Peyer's patch (tissue), 4 donors: Measurements from ENCODE around the gene APPL2. TPM values are rescaled to one million over a fixed set of nuclear protein-coding genes. Genes with fewer than 3 reads are reported as not detected.

Source experiments
- DNase-seq, 3 donors: peaks; one replicate each; pipeline ENCODE4 v3.0.0-alpha.2; 2017 to 2019
- H3K27ac ChIP-seq, 4 donors: fragments of 200-600 bp; sonication (generic); one replicate each; pipeline ENCODE4 v1.5.1; 2016 to 2019
- H3K27me3 ChIP-seq, 2 donors: fragments of 200-600 bp; sonication (generic); one replicate each; pipeline ENCODE4 v1.5.1; 2019
- H3K36me3 ChIP-seq, 3 donors: fragments of 200-600 bp; sonication (generic); one replicate each; pipeline ENCODE4 v1.5.1; 2016 to 2019
- H3K4me1 ChIP-seq, 4 donors: fragments of 200-600 bp; sonication (generic); one replicate each; pipeline ENCODE4 v1.5.1; 2016 to 2019
- H3K4me3 ChIP-seq, 4 donors: fragments of 200-600 bp; sonication (generic); 1 replicate in 3 of 4; 2 replicates in 1 of 4; pipeline ENCODE4 v1.5.1; 2016 to 2019; ENCODE audit warnings: mild to moderate bottlenecking in 1 of 4
- H3K9me3 ChIP-seq, 4 donors: fragments of 200-600 bp; sonication (generic); one replicate each; pipeline ENCODE4 v1.5.1; 2016 to 2019; ENCODE audit warnings: mild to moderate bottlenecking in 1 of 4
- CTCF ChIP-seq, 6 experiments: fragments of 450-650 bp in 4 of 6; fragments of 200-600 bp in 2 of 6; sonication (generic) in 1 of 6; IDR thresholded peaks; one replicate each; pipeline ENCODE4 v1.5.1; 2017 to 2019; ENCODE audit warnings: antibody characterized with exemption in 6 of 6, mild to moderate bottlenecking in 3 of 6, moderate library complexity in 1 of 6
- POLR2A ChIP-seq, 2 donors: fragments of 450-650 bp; IDR thresholded peaks; one replicate each; pipeline ENCODE4 v1.5.1; 2017; ENCODE audit warnings: antibody characterized with exemption in 2 of 2, mild to moderate bottlenecking in 2 of 2, moderate library complexity in 2 of 2
- total RNA-seq, 4 donors: library from RNA; depleted of rRNA; stranded (reverse); fragments of >200 nt; gene quantifications; one replicate each; pipeline ENCODE4 v1.1.0, GENCODE V29; 2016

Gene APPL2
- total RNA-seq, 4 donors from 2014 or later = 169 to 203 (median 185) TPM

DNA sequence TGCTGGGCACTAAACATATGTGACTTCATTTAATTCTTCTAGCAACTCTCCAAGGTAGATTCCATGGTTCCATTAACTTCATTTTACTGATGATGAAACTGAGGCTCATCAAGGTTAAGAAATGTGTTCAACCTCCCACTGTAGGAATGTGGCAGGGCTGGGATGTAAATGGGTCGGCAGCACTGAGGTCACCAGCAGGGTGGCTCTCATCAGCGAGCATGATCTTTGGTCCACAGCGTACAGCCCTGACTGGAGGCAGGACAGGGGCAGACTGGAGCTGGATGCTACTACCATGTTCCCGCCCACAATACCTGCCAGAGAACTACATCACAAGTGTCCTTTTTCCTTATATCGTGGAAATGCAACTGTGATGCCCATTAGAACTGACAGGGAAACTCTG lies 4.6 kb downstream of the APPL2 start:
- Histone ChIP-seq H3K27ac (peak overlapping the region in 1 of 4 donors; percentile 41), H3K4me1 (peaks cover 0 to 72% (median 5%) of the 10 kb centered on the region in 4 donors), H3K36me3 (peaks cover 0 to 32% (median 0%) of the 10 kb centered on the region in 3 donors), H3K4me3 (no peak overlapping the region), H3K9me3 (no peaks in the 10 kb centered on the region), H3K27me3 (no peaks in the 10 kb centered on the region)
- TF ChIP-seq POLR2A (IDR thresholded peaks at IDR 0.05) (peak in 1 of 2 donors; percentile 17), CTCF (IDR thresholded peaks at IDR 0.05) (peak in 3 of 6 experiments; percentile 24 to 43 (median 30))
- peak in 1 of 3 donors; percentile 78 for DNase-seq

DNA sequence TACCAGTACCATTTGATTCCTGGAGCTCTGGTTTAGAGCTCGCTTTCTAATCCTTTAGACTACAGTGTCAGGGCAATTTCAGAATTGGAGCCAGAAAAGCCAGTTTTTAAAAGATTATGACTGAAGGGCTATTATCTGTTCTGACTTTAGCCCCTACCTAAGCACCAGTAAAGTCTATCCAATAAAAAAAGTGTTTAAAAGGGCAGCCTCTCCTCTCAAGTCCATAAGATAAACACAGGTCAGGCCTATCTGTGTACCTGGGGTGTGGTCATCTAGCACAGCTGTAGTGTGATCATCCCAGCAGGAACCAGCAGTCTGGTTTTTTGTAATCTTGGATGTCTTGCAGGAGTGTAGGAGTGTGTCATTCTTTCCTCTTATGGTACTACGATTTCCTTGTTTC lies 6.6 kb downstream of the APPL2 start:
- Histone ChIP-seq H3K36me3 (peaks cover 0 to 36% (median 0%) of the 10 kb centered on the region in 3 donors), H3K27ac (peak overlapping the region in 3 of 4 donors; percentile 25 to 72 (median 62)), H3K27me3 (no peaks in the 10 kb centered on the region), H3K4me3 (no peak overlapping the region), H3K9me3 (no peaks in the 10 kb centered on the region), H3K4me1 (peaks cover 0 to 82% (median under 1%) of the 10 kb centered on the region in 4 donors)
- peak in 1 of 3 donors; percentile 67 for DNase-seq
- no peak for TF ChIP-seq POLR2A (IDR thresholded peaks at IDR 0.05)
- TF ChIP-seq CTCF (IDR thresholded peaks at IDR 0.05) = no peak

DNA sequence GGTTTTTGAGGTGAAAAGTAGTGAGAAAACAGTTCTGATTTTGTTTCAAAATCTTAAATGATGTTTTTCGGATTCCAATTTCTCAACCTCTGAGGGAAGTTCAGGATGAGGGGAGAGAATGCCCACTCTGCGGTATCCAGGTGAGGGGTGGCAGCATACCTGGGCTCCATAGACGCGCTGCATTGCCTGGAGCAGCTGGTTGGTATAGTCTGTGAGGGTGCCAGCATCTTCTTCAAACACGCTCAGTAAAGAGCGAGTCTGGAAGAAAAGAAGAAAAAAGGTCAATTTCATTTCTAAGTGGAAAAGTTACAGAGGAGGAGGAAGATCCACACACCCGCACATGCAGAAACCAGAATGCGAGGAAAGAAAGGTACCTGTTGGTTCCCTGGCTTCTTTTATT lies 7.0 kb downstream of the APPL2 start:
- H3K36me3 ChIP-seq = peaks cover 0 to 36% (median 0%) of the 10 kb centered on the region in 3 donors
- H3K9me3 ChIP-seq = no peaks in the 10 kb centered on the region
- H3K4me3 ChIP-seq = no peak overlapping the region
- peak overlapping the region in 3 of 4 donors; percentile 25 to 62 (median 57) for H3K27ac ChIP-seq
- TF ChIP-seq CTCF (IDR thresholded peaks at IDR 0.05) (no peak), POLR2A (IDR thresholded peaks at IDR 0.05) (no peak)
- H3K4me1 ChIP-seq = peaks cover 0 to 82% (median 2%) of the 10 kb centered on the region in 4 donors
- no peaks in the 10 kb centered on the region for H3K27me3 ChIP-seq
- no peak for DNase-seq

DNA sequence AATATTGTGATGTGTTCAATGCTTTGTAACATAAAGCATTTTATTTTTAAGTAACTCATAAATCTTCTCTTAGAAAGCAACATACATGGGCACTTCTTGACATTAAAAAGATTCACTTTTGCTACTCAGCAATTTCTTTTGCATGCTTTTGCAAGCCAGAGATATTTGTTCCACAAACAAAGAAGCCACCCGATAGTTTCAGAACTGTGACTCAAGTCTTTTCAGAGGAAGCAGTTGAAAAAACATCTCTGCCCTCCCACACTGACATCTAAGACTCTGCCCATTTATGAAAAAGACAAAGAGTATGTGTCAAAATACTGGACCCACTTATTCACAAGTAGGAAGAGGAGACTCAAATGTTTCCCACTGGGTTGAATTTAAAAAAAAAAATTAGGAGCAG lies 7.5 kb downstream of the APPL2 start:
- TF ChIP-seq CTCF (IDR thresholded peaks at IDR 0.05) = no peak
- no peak for TF ChIP-seq POLR2A (IDR thresholded peaks at IDR 0.05)
- Histone ChIP-seq H3K27ac (peak overlapping the region in 2 of 4 donors; percentile 3 to 57), H3K27me3 (no peaks in the 10 kb centered on the region), H3K9me3 (no peaks in the 10 kb centered on the region), H3K36me3 (peaks cover 0 to 36% (median 0%) of the 10 kb centered on the region in 3 donors), H3K4me1 (peaks cover 0 to 79% (median 2%) of the 10 kb centered on the region in 4 donors), H3K4me3 (no peak overlapping the region)
- DNase-seq = no peak

GRCh38 chr12:105227879-105228278 lies 8.1 kb downstream of the APPL2 start:
- H3K4me1 ChIP-seq = peaks cover 0 to 79% (median 3%) of the 10 kb centered on the region in 4 donors
- no peaks in the 10 kb centered on the region for H3K9me3 ChIP-seq
- no peaks in the 10 kb centered on the region for H3K27me3 ChIP-seq
- no peak for DNase-seq
- no peak overlapping the region for H3K4me3 ChIP-seq
- TF ChIP-seq CTCF (IDR thresholded peaks at IDR 0.05) (no peak), POLR2A (IDR thresholded peaks at IDR 0.05) (no peak)
- no peak overlapping the region for H3K27ac ChIP-seq
- peaks cover 0 to 41% (median 0%) of the 10 kb centered on the region in 3 donors for H3K36me3 ChIP-seq
